RWPE1 (cell line): ENCODE results near the gene KLHL7.

Experiments
- CTCF ChIA-PET: fragments of 350-600 bp; sonication (Branson Sonifier 250); formaldehyde crosslinking; extraction: SDS; loops from one replicate; lab custom pipeline; 2021; lab: Yijun Ruan, JAX
- POLR2A ChIA-PET: fragments of 400-600 bp; formaldehyde crosslinking; extraction: SDS; loops from one replicate; lab custom pipeline; 2020; ENCODE audit warnings: antibody characterized with exemption; ENCODE audit not compliant: low non-redundant PET; lab: Yijun Ruan, JAX
- DNase-seq: peaks from one replicate; pipeline ENCODE4 v3.0.0; 2012; ENCODE audit warnings: low spot score
- H3K27ac ChIP-seq: fragments of 450-650 bp; 2 replicates; pipeline ENCODE4 v1.5.1; 2017
- TF ChIP-seq, protein P1 (sequence below): fragments of 450-650 bp; conservative IDR thresholded peaks from 2 replicates; pipeline ENCODE4 v1.5.1; 2017; ENCODE audit warnings: low read depth, mild to moderate bottlenecking

KLHL7 gene

GRCh38 chr7:23072048-23072447 is 33.5 kb upstream of the KLHL7 start:
- H3K27ac ChIP-seq = no peak overlapping the region
- TF ChIP-seq, protein P1, sequence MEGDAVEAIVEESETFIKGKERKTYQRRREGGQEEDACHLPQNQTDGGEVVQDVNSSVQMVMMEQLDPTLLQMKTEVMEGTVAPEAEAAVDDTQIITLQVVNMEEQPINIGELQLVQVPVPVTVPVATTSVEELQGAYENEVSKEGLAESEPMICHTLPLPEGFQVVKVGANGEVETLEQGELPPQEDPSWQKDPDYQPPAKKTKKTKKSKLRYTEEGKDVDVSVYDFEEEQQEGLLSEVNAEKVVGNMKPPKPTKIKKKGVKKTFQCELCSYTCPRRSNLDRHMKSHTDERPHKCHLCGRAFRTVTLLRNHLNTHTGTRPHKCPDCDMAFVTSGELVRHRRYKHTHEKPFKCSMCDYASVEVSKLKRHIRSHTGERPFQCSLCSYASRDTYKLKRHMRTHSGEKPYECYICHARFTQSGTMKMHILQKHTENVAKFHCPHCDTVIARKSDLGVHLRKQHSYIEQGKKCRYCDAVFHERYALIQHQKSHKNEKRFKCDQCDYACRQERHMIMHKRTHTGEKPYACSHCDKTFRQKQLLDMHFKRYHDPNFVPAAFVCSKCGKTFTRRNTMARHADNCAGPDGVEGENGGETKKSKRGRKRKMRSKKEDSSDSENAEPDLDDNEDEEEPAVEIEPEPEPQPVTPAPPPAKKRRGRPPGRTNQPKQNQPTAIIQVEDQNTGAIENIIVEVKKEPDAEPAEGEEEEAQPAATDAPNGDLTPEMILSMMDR = no peak
- CTCF ChIA-PET = interaction anchor here (0.5 to 0.7 kb wide), 3 partner anchors 223 to 287 kb away, joined by 3 to 4 read pairs (median 3); no protein-coding TSS in a partner anchor
- POLR2A ChIA-PET = no interaction called here
- DNase-seq = no peak

- DNase-seq = no peak
- CTCF ChIA-PET = interaction anchor here (0.6 to 1.1 kb wide), 4 partner anchors 17 to 518 kb away, joined by 3 to 4 read pairs (median 3); no protein-coding TSS in a partner anchor
- no peak overlapping the region for H3K27ac ChIP-seq
- POLR2A ChIA-PET = no interaction called here
- TF ChIP-seq, protein P1 = no peak
These were observed 32.7 kb upstream of the KLHL7 start for GRCh38 chr7:23072922-23073321.

GRCh38 chr7:23074443-23075261 is 30.9 kb upstream of the KLHL7 start:
- ChIA-PET POLR2A (no interaction called here), CTCF (interaction anchor here (0.5 to 0.6 kb wide), 2 partner anchors 16 to 971 kb away, joined by 3 to 8 read pairs; no protein-coding TSS in a partner anchor)
- no peak overlapping the region for H3K27ac ChIP-seq
- TF ChIP-seq, protein P1 = no peak
- no peak for DNase-seq

DNA sequence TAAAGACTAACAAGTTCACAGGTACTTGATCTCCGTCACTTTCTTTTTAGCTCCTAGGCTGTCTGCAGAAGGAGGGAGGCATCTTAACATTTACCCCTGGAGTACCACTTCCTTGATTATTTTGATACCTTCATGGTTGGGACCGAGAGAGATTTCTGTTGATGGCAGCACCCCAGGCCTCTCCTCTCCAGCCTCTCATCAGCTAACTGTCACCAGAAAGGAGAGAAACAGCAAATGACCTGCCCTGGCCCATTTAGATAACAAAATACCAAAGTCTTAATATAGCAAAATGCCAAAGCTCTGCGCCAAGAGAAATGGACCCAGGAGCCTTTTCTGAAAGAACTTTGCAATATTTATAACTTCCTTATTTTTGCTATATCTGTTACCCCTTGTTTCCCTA is 30.0 kb upstream of the KLHL7 start:
- TF ChIP-seq, protein P1 = no peak
- ChIA-PET POLR2A (no interaction called here), CTCF (interaction anchor here (0.5 to 0.9 kb wide), 2 partner anchors 10 to 972 kb away, joined by 3 to 8 read pairs; no protein-coding TSS in a partner anchor)
- H3K27ac ChIP-seq = no peak overlapping the region
- DNase-seq = no peak

DNA sequence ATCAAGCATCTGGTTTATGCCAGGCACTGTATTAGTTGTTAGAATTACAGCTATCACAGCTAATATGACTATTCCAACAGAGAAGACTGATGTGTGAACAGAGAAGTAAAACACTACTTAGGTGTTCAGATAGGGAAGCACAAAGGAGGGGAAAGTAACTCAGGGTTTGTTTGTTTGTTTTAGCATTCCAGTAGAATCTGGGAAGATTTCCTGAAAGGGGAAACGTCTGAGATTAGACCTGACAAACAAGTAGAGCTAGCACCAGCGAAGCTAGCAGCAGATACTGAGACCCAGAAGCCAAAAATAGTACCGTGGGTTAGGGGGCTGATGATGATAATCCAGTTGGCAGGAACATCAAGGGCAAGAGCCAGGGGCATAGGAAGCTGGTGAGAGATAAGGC is 28.8 kb upstream of the KLHL7 start:
- H3K27ac ChIP-seq = no peak overlapping the region
- TF ChIP-seq, protein P1 = no peak
- POLR2A ChIA-PET = no interaction called here
- no peak for DNase-seq
- CTCF ChIA-PET = no interaction called here

DNA sequence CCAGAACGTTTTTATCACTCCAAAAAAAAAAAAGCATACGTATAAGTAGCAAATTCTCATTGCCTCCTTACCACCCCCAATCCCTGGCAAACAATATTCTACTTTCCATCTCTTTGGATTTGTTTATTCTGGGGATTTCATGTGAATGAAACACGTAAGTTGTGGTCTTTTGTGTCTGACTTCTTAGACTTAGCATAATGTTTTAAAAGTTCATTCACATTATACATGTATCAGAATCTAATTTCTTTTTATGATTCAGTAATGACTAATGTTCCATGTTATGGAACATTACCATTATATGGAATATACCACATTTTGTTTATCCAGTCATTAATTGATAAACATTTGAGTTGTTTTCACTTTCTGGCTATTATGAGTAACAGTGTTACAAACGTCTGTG is 12.5 kb upstream of the KLHL7 start:
- no peak overlapping the region for H3K27ac ChIP-seq
- TF ChIP-seq, protein P1 = no peak
- POLR2A ChIA-PET = no interaction called here
- CTCF ChIA-PET = no interaction called here
- no peak for DNase-seq
